ENCODE results near the gene ANKRD6. TPM values are rescaled to one million over a fixed set of nuclear protein-coding genes. Genes with fewer than 3 reads are reported as not detected.
A peak's percentile ranks its signal among the peaks of the same experiment; 100 is the strongest.
"Not testable (repeated sequence)": the region's sequence is repeated elsewhere in the genome, so short reads cannot be mapped to it uniquely, and the experiment has no call there.

ANKRD6 gene
- total RNA-seq, 4 donors from 2014 or later, result 0.57 to 11.6 (median 3.0) TPM

DNA sequence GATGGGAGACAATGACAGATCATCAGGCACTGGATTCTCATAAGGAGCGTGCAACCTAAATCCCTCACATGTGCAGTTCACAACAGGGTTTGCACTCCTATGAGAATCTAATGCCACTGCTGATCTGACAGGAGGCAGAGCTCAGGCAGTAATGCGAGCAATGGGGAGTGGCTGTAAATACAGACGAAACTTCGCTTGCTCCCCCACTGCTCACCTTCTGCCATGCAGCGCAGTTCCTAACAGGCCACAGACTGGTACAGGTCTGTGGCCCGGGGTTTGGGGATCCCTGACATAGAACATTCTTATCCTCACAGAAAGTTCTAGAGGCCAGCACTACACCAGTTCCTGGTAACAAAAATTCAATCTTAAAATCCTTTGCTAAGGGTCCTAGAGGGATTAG lies 44.1 kb upstream of the ANKRD6 start:
- Histone ChIP-seq H3K36me3 (no peaks in the 10 kb centered on the region), H3K9me3 (no peaks in the 10 kb centered on the region), H3K27me3 (no peaks in the 10 kb centered on the region), H3K4me1 (no peaks in the 10 kb centered on the region), H3K27ac (no peak overlapping the region), H3K4me3 (no peak overlapping the region)
- no peak for DNase-seq
- TF ChIP-seq CTCF (IDR thresholded peaks at IDR 0.05) (no peak), POLR2A (IDR thresholded peaks at IDR 0.05) (no peak)

DNA sequence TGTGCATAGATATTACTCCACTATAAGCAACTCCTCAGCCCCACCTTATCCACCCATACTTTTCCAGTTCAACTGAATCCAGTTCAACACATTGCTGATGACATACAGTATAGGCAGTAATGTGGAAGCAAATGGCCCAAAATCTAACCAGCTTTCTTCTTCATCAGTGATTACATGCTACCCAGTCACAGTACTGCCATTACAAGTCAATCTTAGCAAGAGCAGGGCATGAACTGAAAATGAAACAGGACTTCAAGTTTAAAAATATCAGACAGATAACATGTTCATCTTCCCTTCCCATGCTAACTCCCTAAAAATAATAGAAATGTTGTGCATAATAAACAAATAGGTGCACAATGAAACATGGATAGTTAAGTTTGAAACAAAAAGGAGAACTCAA lies 40.1 kb upstream of the ANKRD6 start:
- no peak overlapping the region for H3K27ac ChIP-seq
- no peaks in the 10 kb centered on the region for H3K36me3 ChIP-seq
- H3K27me3 ChIP-seq, result no peaks in the 10 kb centered on the region
- H3K4me3 ChIP-seq, result no peak overlapping the region
- no peaks in the 10 kb centered on the region for H3K9me3 ChIP-seq
- DNase-seq, result no peak
- H3K4me1 ChIP-seq, result no peaks in the 10 kb centered on the region
- TF ChIP-seq POLR2A (IDR thresholded peaks at IDR 0.05), result no peak
- no peak for TF ChIP-seq CTCF (IDR thresholded peaks at IDR 0.05)

DNA sequence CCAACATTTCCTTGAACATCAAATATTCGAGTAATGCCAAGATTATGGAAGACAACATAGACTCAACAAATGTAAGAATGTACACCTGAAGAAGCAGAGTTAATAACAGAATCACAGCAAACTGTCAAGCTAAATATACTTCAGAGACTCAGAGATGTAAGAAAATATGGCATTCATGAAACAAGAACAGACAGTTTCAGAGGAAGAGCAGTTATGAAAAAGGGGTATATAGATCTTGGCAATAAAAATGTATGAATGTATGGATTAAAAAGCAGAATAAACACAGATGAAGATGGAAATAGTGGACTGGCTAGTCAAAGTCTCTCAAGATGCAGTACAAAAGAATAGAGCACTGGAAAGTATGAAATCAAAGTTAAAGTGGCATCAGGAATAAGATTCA lies 39.3 kb upstream of the ANKRD6 start:
- Histone ChIP-seq H3K4me3 (no peak overlapping the region), H3K9me3 (no peaks in the 10 kb centered on the region), H3K27ac (no peak overlapping the region), H3K27me3 (no peaks in the 10 kb centered on the region), H3K4me1 (no peaks in the 10 kb centered on the region), H3K36me3 (no peaks in the 10 kb centered on the region)
- no peak for DNase-seq
- TF ChIP-seq POLR2A (IDR thresholded peaks at IDR 0.05), result no peak
- TF ChIP-seq CTCF (IDR thresholded peaks at IDR 0.05), result no peak

DNA sequence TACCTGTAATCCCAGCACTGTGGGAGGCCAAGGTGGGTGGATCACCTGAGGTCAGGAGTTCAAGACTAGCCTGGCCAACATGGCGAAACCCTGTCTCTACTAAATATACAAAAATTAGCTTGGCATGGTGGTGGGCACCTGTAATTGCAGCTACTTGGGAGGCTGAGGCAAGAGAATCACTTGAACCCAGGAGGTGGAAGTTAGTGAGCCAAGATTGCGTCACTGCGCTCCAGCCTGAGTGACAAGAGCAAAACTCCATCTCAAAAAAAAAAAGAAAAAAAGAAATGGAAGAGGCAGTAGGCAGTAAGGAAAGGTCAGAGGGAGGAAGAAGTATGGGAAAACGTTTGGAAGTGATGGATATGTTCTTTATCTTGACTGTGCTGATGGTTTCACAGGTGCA lies 35.1 kb upstream of the ANKRD6 start:
- H3K27ac ChIP-seq, H3K4me1 ChIP-seq, H3K9me3 ChIP-seq, H3K27me3 ChIP-seq, H3K4me3 ChIP-seq, DNase-seq, H3K36me3 ChIP-seq: not testable (repeated sequence)
- TF ChIP-seq CTCF (IDR thresholded peaks at IDR 0.05), result peak in 1 of 6 experiments; percentile 1

DNA sequence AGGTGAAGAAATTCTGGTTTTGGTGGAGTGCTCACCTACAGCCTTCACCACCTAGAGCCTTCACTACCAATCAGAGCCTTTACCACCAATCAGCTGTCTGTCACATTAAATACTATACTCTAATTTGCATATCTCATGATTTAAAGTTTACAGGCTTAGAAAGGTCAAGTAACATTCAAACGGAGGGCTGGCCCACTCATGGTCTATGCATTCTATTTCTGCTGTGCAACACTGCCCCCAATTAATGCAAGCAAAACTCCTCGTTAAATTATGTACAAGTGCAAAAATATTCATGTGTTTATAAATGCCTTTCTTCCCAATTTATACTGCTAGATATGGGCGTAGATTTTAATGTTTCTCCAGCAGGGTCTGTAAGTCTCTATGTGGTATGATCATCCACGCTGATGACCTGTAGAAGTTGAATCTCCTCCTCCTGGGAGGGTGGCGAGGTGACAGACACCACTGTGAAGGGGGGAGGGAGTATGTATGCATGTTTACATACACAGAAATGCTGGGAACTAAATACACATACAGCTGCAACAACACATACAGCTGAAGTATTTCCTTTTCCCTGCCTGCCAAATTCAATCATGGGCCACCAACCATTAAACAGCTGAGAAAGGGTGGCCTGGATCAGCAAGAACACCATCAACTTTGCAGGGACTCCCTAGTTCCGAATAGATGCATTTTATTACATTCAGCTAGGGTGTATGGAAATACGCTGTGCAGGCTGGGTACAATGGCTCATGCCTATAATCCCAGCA lies 34.0 kb upstream of the ANKRD6 start:
- Histone ChIP-seq H3K36me3 (no peaks in the 10 kb centered on the region), H3K9me3 (no peaks in the 10 kb centered on the region), H3K27ac (no peak overlapping the region), H3K4me1 (no peaks in the 10 kb centered on the region), H3K27me3 (no peaks in the 10 kb centered on the region), H3K4me3 (no peak overlapping the region)
- TF ChIP-seq POLR2A (IDR thresholded peaks at IDR 0.05) (no peak), CTCF (IDR thresholded peaks at IDR 0.05) (no peak)
- DNase-seq, result no peak

- DNase-seq, result no peak
- Histone ChIP-seq H3K36me3 (no peaks in the 10 kb centered on the region), H3K27ac (no peak overlapping the region), H3K4me1 (no peaks in the 10 kb centered on the region), H3K9me3 (no peaks in the 10 kb centered on the region), H3K4me3 (no peak overlapping the region), H3K27me3 (no peaks in the 10 kb centered on the region)
- no peak for TF ChIP-seq CTCF (IDR thresholded peaks at IDR 0.05)
- no peak for TF ChIP-seq POLR2A (IDR thresholded peaks at IDR 0.05)
Measured at GRCh38 chr6:89400050-89400449, 32.9 kb upstream of the ANKRD6 start.
